CD1c-positive myeloid dendritic cell (primary cell): ENCODE data around the gene HNRNPL.

ENCODE experiments used
- DNase-seq: peaks from one replicate; pipeline ENCODE4 v3.0.0-alpha.2; 2016; ENCODE audit errors: extremely low spot score

Gene HNRNPL

GRCh38 chr19:38845374-38846024 lies 4.3 kb downstream of the HNRNPL start:
- no peak for DNase-seq

GRCh38 chr19:38844093-38844686 lies 5.6 kb downstream of the HNRNPL start:
- DNase-seq = no peak

GRCh38 chr19:38843175-38843758 lies 6.5 kb downstream of the HNRNPL start:
- DNase-seq = no peak

GRCh38 chr19:38842439-38843174 lies 7.2 kb downstream of the HNRNPL start:
- no peak for DNase-seq

- DNase-seq = no peak
Measured at GRCh38 chr19:38841787-38842438, 7.9 kb downstream of the HNRNPL start.

- no peak for DNase-seq
Measured at GRCh38 chr19:38841180-38841766, 8.5 kb downstream of the HNRNPL start.

- DNase-seq = no peak
Measured at GRCh38 chr19:38840583-38840968, 9.2 kb downstream of the HNRNPL start.

GRCh38 chr19:38839816-38840582 lies 9.8 kb downstream of the HNRNPL start:
- DNase-seq = no peak

- no peak for DNase-seq
Measured at GRCh38 chr19:38838986-38839761, 10.6 kb downstream of the HNRNPL start.

- no peak for DNase-seq
Measured at GRCh38 chr19:38838208-38838985, 11.4 kb downstream of the HNRNPL start.

GRCh38 chr19:38837656-38838121 lies 12.1 kb downstream of the HNRNPL start:
- DNase-seq = no peak

- DNase-seq = no peak
Measured at GRCh38 chr19:38836983-38837626, 12.7 kb downstream of the HNRNPL start.

- no peak for DNase-seq
Measured at GRCh38 chr19:38836159-38836982, 13.4 kb downstream of the HNRNPL start.

- DNase-seq = no peak
Measured at GRCh38 chr19:38834590-38834989, 15.2 kb downstream of the HNRNPL start.

GRCh38 chr19:38834104-38834490 lies 15.7 kb downstream of the HNRNPL start:
- DNase-seq = no peak

- no peak for DNase-seq
Measured at GRCh38 chr19:38833092-38833425, 16.7 kb downstream of the HNRNPL start.

GRCh38 chr19:38831142-38831605 lies 18.6 kb downstream of the HNRNPL start:
- DNase-seq = peak; percentile 55
